GM12875 (cell line): ENCODE measurements around the gene TMEM219.

Experiments used
- H3K4me3 ChIP-seq: one replicate; pipeline ENCODE4 v1.5.1; 2011; ENCODE audit warnings: low read depth, low read length, control low read depth
- CTCF ChIP-seq: IDR thresholded peaks from 2 replicates; pipeline ENCODE4 v1.5.1; 2011; ENCODE audit warnings: low read depth, mild to moderate bottlenecking, control low read depth, inconsistent platforms, low read length, moderate library complexity, borderline replicate concordance; ENCODE audit not compliant: insufficient read depth

The TMEM219 gene

GRCh38 chr16:29961479-29962343 lies at the start of gene TMEM219:
Gene TMEM219, plus strand, starts transcription at chr16:29962079. Its CDS starts 1,065 bp downstream, at chr16:29963144.
- 0 out of 2 replicates have a peak, but pooled peaks have one; percentile 28 for TF ChIP-seq CTCF

GRCh38 chr16:29912087-29912486 lies 49.8 kb upstream of the TMEM219 start:
- no peak for TF ChIP-seq CTCF

More at GRCh38 chr16:29961479-29962343, at the start of gene TMEM219:
- peak within 1 kb of the TSS; percentile 80 for H3K4me3 ChIP-seq

GRCh38 chr16:29913514-29913913 lies 48.4 kb upstream of the TMEM219 start:
- H3K4me3 ChIP-seq: no peak overlapping the region
- TF ChIP-seq CTCF: no peak

More at GRCh38 chr16:29912087-29912486, 49.8 kb upstream of the TMEM219 start:
- no peak overlapping the region for H3K4me3 ChIP-seq

- no peak for TF ChIP-seq CTCF
- H3K4me3 ChIP-seq: no peak overlapping the region
These were observed 46.2 kb upstream of the TMEM219 start for GRCh38 chr16:29915590-29916247.

GRCh38 chr16:29916979-29917378 lies 44.9 kb upstream of the TMEM219 start:
- no peak overlapping the region for H3K4me3 ChIP-seq
- TF ChIP-seq CTCF: no peak

- no peak for TF ChIP-seq CTCF
These were observed 41.4 kb upstream of the TMEM219 start for GRCh38 chr16:29920288-29921033.

More at GRCh38 chr16:29920288-29921033, 41.4 kb upstream of the TMEM219 start:
- no peak overlapping the region for H3K4me3 ChIP-seq
